ENCODE measurements around the gene LTA. TPM values are rescaled to one million over a fixed set of nuclear protein-coding genes. Genes with fewer than 3 reads are reported as not detected.

The LTA gene
- total and polyA plus RNA-seq, 2 experiments from 2014 or later, result not detected

GRCh38 chr6:31587791-31588777 is 16.0 kb downstream of the LTA start (continued):
- no peak for TF ChIP-seq ZNF462 (CRISPR knock-in tag; IDR thresholded peaks at IDR 0.05)
- TF ChIP-seq EZH2phosphoT487 (IDR thresholded peaks at IDR 0.05; ENCODE audit: unreplicated experiment), result no peak
- TF ChIP-seq JUNB (IDR thresholded peaks at IDR 0.05; ENCODE audit: unreplicated experiment), result no peak
- no peak for TF ChIP-seq CTCF (conservative IDR thresholded peaks at IDR 0.05; ENCODE audit: low read depth in 2 of 2)
- no peak for TF ChIP-seq CREB1 (CRISPR knock-in tag; IDR thresholded peaks at IDR 0.05; ENCODE audit: low read depth)
- no peak for TF ChIP-seq REST (IDR thresholded peaks at IDR 0.05; ENCODE audit: unreplicated experiment)
- TF ChIP-seq ZNF114 (CRISPR knock-in tag; IDR thresholded peaks at IDR 0.05), result no peak
- no peak for TF ChIP-seq POLR2AphosphoS5 (IDR thresholded peaks at IDR 0.05; ENCODE audit: low read depth)

Data from GM23338 (cell line).